T-helper 9 cell (primary cell): ENCODE measurements around the gene ACO1.

Experiments used
- DNase-seq: peaks from one replicate; pipeline ENCODE4 v3.0.0-alpha.2; 2020

The ACO1 gene

GRCh38 chr9:32384002-32384363 is 460 bp upstream of the ACO1 start:
- DNase-seq: no peak

GRCh38 chr9:32385152-32385884 is 875 bp downstream of the ACO1 start:
- DNase-seq: no peak

- no peak for DNase-seq
Measured at GRCh38 chr9:32385885-32386283, 1.4 kb downstream of the ACO1 start.

GRCh38 chr9:32387256-32387655 is 2.8 kb downstream of the ACO1 start:
- no peak for DNase-seq

- DNase-seq: no peak
Measured at GRCh38 chr9:32389365-32389764, 4.9 kb downstream of the ACO1 start.

- no peak for DNase-seq
Measured at GRCh38 chr9:32393911-32394310, 9.5 kb downstream of the ACO1 start.

GRCh38 chr9:32394381-32395049 is 10.1 kb downstream of the ACO1 start:
- DNase-seq: no peak

GRCh38 chr9:32395510-32396216 is 11.2 kb downstream of the ACO1 start:
- no peak for DNase-seq

GRCh38 chr9:32398207-32398606 is 13.8 kb downstream of the ACO1 start:
- DNase-seq: no peak

GRCh38 chr9:32399110-32399815 is 14.8 kb downstream of the ACO1 start:
- DNase-seq: no peak

GRCh38 chr9:32401488-32401887 is 17.0 kb downstream of the ACO1 start:
- DNase-seq: no peak

GRCh38 chr9:32403567-32404260 is 19.3 kb downstream of the ACO1 start:
- DNase-seq: no peak

GRCh38 chr9:32404402-32404801 is 20.0 kb downstream of the ACO1 start:
- DNase-seq: no peak

- no peak for DNase-seq
Measured at GRCh38 chr9:32404856-32405255, 20.4 kb downstream of the ACO1 start.

- DNase-seq: no peak
Measured at GRCh38 chr9:32405506-32405905, 21.1 kb downstream of the ACO1 start.

- DNase-seq: no peak
Measured at GRCh38 chr9:32406046-32406445, 21.6 kb downstream of the ACO1 start.

GRCh38 chr9:32411753-32412152 is 27.3 kb downstream of the ACO1 start:
- no peak for DNase-seq

- DNase-seq: no peak
Measured at GRCh38 chr9:32412440-32412839, 28.0 kb downstream of the ACO1 start.

GRCh38 chr9:32413424-32413823 is 29.0 kb downstream of the ACO1 start:
- DNase-seq: no peak

- no peak for DNase-seq
Measured at GRCh38 chr9:32414856-32415255, 30.4 kb downstream of the ACO1 start.

GRCh38 chr9:32419921-32420320 is 35.5 kb downstream of the ACO1 start:
- no peak for DNase-seq

- DNase-seq: no peak
Measured at GRCh38 chr9:32422237-32422806, 37.9 kb downstream of the ACO1 start.
